H1 (cell line): ENCODE data around the gene TBC1D23. TPM values are rescaled to one million over a fixed set of nuclear protein-coding genes. Genes with fewer than 3 reads are reported as not detected.

Experiments used
- CTCF ChIA-PET: fragments of 300-600 bp; sonication (Branson Sonifier 250); formaldehyde crosslinking; loops from one replicate; lab custom pipeline; 2021; ENCODE audit not compliant: partially characterized antibody; lab: Charles Lee
- POLR2A ChIA-PET: fragments of 300-600 bp; sonication (Branson Sonifier 250); formaldehyde crosslinking; loops from one replicate; lab custom pipeline; 2021; ENCODE audit warnings: inconsistent platforms; ENCODE audit not compliant: partially characterized antibody; lab: Charles Lee
- DNase-seq, 2 experiments: peaks; one replicate each; pipeline versions ENCODE4 v3.0.0 to v3.0.0-alpha.2; 2010 to 2022; ENCODE audit warnings: low spot score in 2 of 2, low read depth in 1 of 2, mixed read lengths in 1 of 2
- FAIRE-seq: peaks from 2 replicates; lab custom pipeline; 2011; peaks lifted over from hg19 to GRCh38; lab: Jason Lieb, UNC
- H2AFZ ChIP-seq: 2 replicates; pipeline ENCODE4 v1.8.1; 2012; ENCODE audit warnings: low read length, inconsistent platforms
- H2AK5ac ChIP-seq: 2 replicates; pipeline ENCODE4 v1.6.1; 2013; ENCODE audit warnings: low read depth, low read length
- H2BK120ac ChIP-seq: replicated peaks from 2 replicates; pipeline ENCODE3; 2013; ENCODE audit warnings: low read depth, low read length, inconsistent platforms
- H2BK12ac ChIP-seq: 2 replicates; pipeline ENCODE4 v1.6.1; 2013; ENCODE audit warnings: low read depth, low read length
- H2BK15ac ChIP-seq: 2 replicates; pipeline ENCODE4 v1.6.1; 2013; ENCODE audit warnings: low read length
- H2BK20ac ChIP-seq: 2 replicates; pipeline ENCODE4 v1.6.1; 2013; ENCODE audit warnings: low read length
- H2BK5ac ChIP-seq: 2 replicates; pipeline ENCODE4 v1.6.1; 2013; ENCODE audit warnings: low read depth, low read length
- H3K14ac ChIP-seq: 2 replicates; pipeline ENCODE4 v1.6.1; 2013; ENCODE audit warnings: inconsistent platforms; ENCODE audit not compliant: insufficient read length
- H3K18ac ChIP-seq: 2 replicates; pipeline ENCODE4 v1.6.1; 2013; ENCODE audit warnings: low read length; ENCODE audit errors: extremely low read depth
- H3K23ac ChIP-seq: 2 replicates; pipeline ENCODE4 v1.6.1; 2013; ENCODE audit warnings: inconsistent platforms; ENCODE audit not compliant: insufficient read length
- H3K23me2 ChIP-seq: 2 replicates; pipeline ENCODE4 v1.6.1; 2013; ENCODE audit warnings: low read depth, low read length
- H3K27ac ChIP-seq: 2 replicates; pipeline ENCODE4 v1.6.1; 2011; ENCODE audit warnings: low read depth, low read length, inconsistent platforms
- H3K27me3 ChIP-seq, 4 experiments: replicated peaks in 1 of 4; 1 replicate in 1 of 4; 2 replicates in 3 of 4; pipeline versions ENCODE4 v1.6.1 to v1.8.1; 2011 to 2013; ENCODE audit warnings: low read length in 3 of 4, mild to moderate bottlenecking in 3 of 4, inconsistent platforms in 2 of 4, mixed read lengths in 2 of 4, moderate library complexity in 1 of 4; ENCODE audit not compliant: control insufficient read depth in 3 of 4, insufficient read depth in 3 of 4; ENCODE audit errors: extremely low read depth in 1 of 4
- H3K36me3 ChIP-seq, 4 experiments: 2 replicates each; pipeline versions ENCODE4 v1.6.1 to v1.8.1; 2011 to 2013; ENCODE audit warnings: mild to moderate bottlenecking in 4 of 4, low read length in 3 of 4, moderate library complexity in 2 of 4, control low read depth in 1 of 4, inconsistent platforms in 1 of 4; ENCODE audit not compliant: insufficient read depth in 4 of 4, control insufficient read depth in 2 of 4
- H3K4ac ChIP-seq: replicated peaks from 2 replicates; pipeline ENCODE3; 2013; ENCODE audit warnings: low read length, low read depth, mixed read lengths, inconsistent platforms; ENCODE audit not compliant: insufficient read length
- H3K4me1 ChIP-seq, 4 experiments: replicated peaks in 1 of 4; 1 replicate in 1 of 4; 2 replicates in 3 of 4; pipeline versions ENCODE4 v1.6.1 to v1.8.1; 2011 to 2013; ENCODE audit warnings: low read length in 3 of 4, inconsistent platforms in 2 of 4, mixed read lengths in 1 of 4; ENCODE audit not compliant: insufficient read depth in 4 of 4, control insufficient read depth in 3 of 4
- H3K4me2 ChIP-seq, 2 experiments: 2 replicates each; pipeline versions ENCODE4 v1.6.1 to v1.8.1; 2011 to 2013; ENCODE audit warnings: low read depth in 2 of 2, low read length in 2 of 2, control low read depth in 1 of 2, inconsistent platforms in 1 of 2, mild to moderate bottlenecking in 1 of 2; ENCODE audit not compliant: insufficient read depth in 1 of 2
- H3K4me3 ChIP-seq, 4 experiments: fragments of 200-600, 300-600 bp in 1 of 4; sonication (generic), shearing (Covaris generic), sonication (Bioruptor Twin) in 1 of 4; 2 replicates each; pipeline versions ENCODE4 v1.5.1 to v1.8.1; 2011 to 2016; ENCODE audit warnings: low read length in 4 of 4, low read depth in 3 of 4, control low read depth in 2 of 4, inconsistent platforms in 2 of 4, mild to moderate bottlenecking in 2 of 4, mixed read lengths in 1 of 4, moderate library complexity in 1 of 4; ENCODE audit not compliant: insufficient read depth in 2 of 4; ENCODE audit errors: extremely low read depth in 1 of 4
- H3K56ac ChIP-seq: replicated peaks from 2 replicates; pipeline ENCODE3; 2013; ENCODE audit warnings: low read depth, mild to moderate bottlenecking, mixed read lengths, low read length, inconsistent platforms; ENCODE audit not compliant: insufficient read length
- H3K79me1 ChIP-seq: 2 replicates; pipeline ENCODE4 v1.6.1; 2013; ENCODE audit warnings: low read depth, low read length, control low read depth
- H3K79me2 ChIP-seq, 2 experiments: 2 replicates each; pipeline versions ENCODE4 v1.6.1 to v1.8.1; 2012 to 2013; ENCODE audit warnings: low read length in 2 of 2, mild to moderate bottlenecking in 2 of 2, inconsistent platforms in 1 of 2; ENCODE audit not compliant: insufficient read depth in 2 of 2, control insufficient read depth in 1 of 2
- H3K9ac ChIP-seq, 4 experiments: replicated peaks in 1 of 4; 1 replicate in 1 of 4; 2 replicates in 3 of 4; pipeline versions ENCODE4 v1.6.1 to v1.8.1; 2011 to 2013; ENCODE audit warnings: low read depth in 3 of 4, low read length in 3 of 4, control low read depth in 2 of 4, mild to moderate bottlenecking in 2 of 4, moderate library complexity in 2 of 4, inconsistent platforms in 1 of 4; ENCODE audit errors: extremely low read depth in 1 of 4
- H3K9me3 ChIP-seq, 2 experiments: 2 replicates each; pipeline versions ENCODE4 v1.6.1 to v1.8.1; 2012 to 2013; ENCODE audit warnings: mild to moderate bottlenecking in 2 of 2, moderate library complexity in 2 of 2, control low read depth in 1 of 2, inconsistent platforms in 1 of 2, low read depth in 1 of 2, low read length in 1 of 2, mixed read lengths in 1 of 2; ENCODE audit not compliant: insufficient read depth in 2 of 2
- H4K20me1 ChIP-seq, 2 experiments: replicated peaks in 1 of 2; 2 replicates each; pipeline versions ENCODE3 to v1.8.1; 2011 to 2013; ENCODE audit warnings: inconsistent platforms in 2 of 2, low read length in 2 of 2, mild to moderate bottlenecking in 1 of 2; ENCODE audit not compliant: insufficient read depth in 2 of 2, control insufficient read depth in 1 of 2
- H4K5ac ChIP-seq: 2 replicates; pipeline ENCODE4 v1.6.1; 2013; ENCODE audit warnings: low read length, low read depth, mixed read lengths, inconsistent platforms; ENCODE audit not compliant: insufficient read length
- H4K8ac ChIP-seq: 2 replicates; pipeline ENCODE4 v1.8.0; 2013; ENCODE audit warnings: mild to moderate bottlenecking, moderate library complexity, low read length, inconsistent platforms; ENCODE audit not compliant: insufficient read depth; ENCODE audit errors: extremely low read depth
- H4K91ac ChIP-seq: replicated peaks from 2 replicates; pipeline ENCODE3; 2013; ENCODE audit warnings: low read length, mixed read lengths, inconsistent platforms; ENCODE audit not compliant: insufficient read length
- CREB1 ChIP-seq: IDR thresholded peaks from 2 replicates; pipeline ENCODE4 v1.6.1; 2012; ENCODE audit warnings: inconsistent platforms
- GABPA ChIP-seq: IDR thresholded peaks from 2 replicates; pipeline ENCODE4 v1.6.1; 2011; ENCODE audit warnings: mild to moderate bottlenecking, low read length, moderate library complexity, borderline replicate concordance; ENCODE audit not compliant: insufficient read depth
- JUN ChIP-seq: IDR thresholded peaks from 2 replicates; pipeline ENCODE4 v1.6.1; 2011; ENCODE audit warnings: low read depth, mild to moderate bottlenecking, improper control_type of control experiment, low read length
- MAX ChIP-seq: IDR thresholded peaks from 2 replicates; pipeline ENCODE4 v1.6.1; 2012; ENCODE audit warnings: inconsistent platforms
- NANOG ChIP-seq: IDR thresholded peaks from 2 replicates; pipeline ENCODE4 v1.6.1; 2011; ENCODE audit warnings: low read length, low read depth, mild to moderate bottlenecking, inconsistent platforms; ENCODE audit not compliant: insufficient read depth, poor library complexity, severe bottlenecking
- PHF8 ChIP-seq: fragments of 200-600 bp; sonication (generic); conservative IDR thresholded peaks from 2 replicates; pipeline ENCODE4 v1.7.1; 2012; ENCODE audit warnings: low read depth, mild to moderate bottlenecking, inconsistent platforms, low read length, moderate library complexity
- SP1 ChIP-seq: IDR thresholded peaks from 2 replicates; pipeline ENCODE4 v1.6.1; 2011; ENCODE audit warnings: low read depth, low read length
- SRF ChIP-seq: IDR thresholded peaks from 2 replicates; pipeline ENCODE4 v1.6.1; 2011; ENCODE audit warnings: mild to moderate bottlenecking, low read depth, low read length, moderate library complexity
- TEAD4 ChIP-seq: IDR thresholded peaks from 2 replicates; pipeline ENCODE4 v1.6.1; 2012; ENCODE audit warnings: low read depth, low read length, inconsistent platforms, mixed read lengths
- WGBS, 2 experiments: shearing (Covaris generic) in 1 of 2; methylation state at CpG; one replicate each; pipeline versions ENCODE4 v1.1.6 to v1.1.7; 2013 to 2015; ENCODE audit warnings: low lambda C conversion rate in 2 of 2, mixed read lengths in 2 of 2, inconsistent platforms in 1 of 2, low coverage in 1 of 2, missing lambda C conversion rate in 1 of 2; ENCODE audit not compliant: insufficient replicate concordance in 2 of 2, insufficient coverage in 1 of 2, insufficient read length in 1 of 2; ENCODE audit errors: extremely low coverage in 1 of 2, missing lambda C conversion rate in 1 of 2; 5-methylcytosine and 5-hydroxymethylcytosine counted together
- polyA plus RNA-seq, 7 experiments: library from polyadenylated mRNA; depleted of rRNA in 3 of 7; stranded (reverse) in 5 of 7; unstranded in 2 of 7; fragments of >200 nt in 5 of 7; fragments of 200-250 nt in 2 of 7; gene quantifications; 1 replicate in 5 of 7; 2 replicates in 1 of 7; 4 replicates in 1 of 7; pipeline versions ENCODE4 v1.2.1 to v1.2.3, GENCODE V29; 2011 to 2013; ENCODE audit warnings: missing spikeins in 2 of 7, mixed read lengths in 2 of 7
- total RNA-seq: library from RNA; stranded (reverse); fragmentation: NEBNext Ultra II Directional; extraction: Animal tissue kit (Norgen Biotek cat#: 25700); gene quantifications from 2 replicates; pipeline ENCODE4 v1.2.1, GENCODE V29; 2021

TBC1D23 gene
- total and polyA plus RNA-seq, 2 of the 8 experiments (the other 6 are each of a cell fraction or from before 2014, with no cell fraction given), result 6.4 to 29.3 TPM

GRCh38 chr3:100274361-100274760 lies 13.6 kb downstream of the TBC1D23 start:
- H3K36me3 ChIP-seq, result no peaks in the 10 kb centered on the region
- H2BK12ac ChIP-seq, result no peak overlapping the region
- no peak overlapping the region for H3K9ac ChIP-seq
- 89% methylated on average over 5 of the region's 5 CpGs; no CpG with 5 or more reads in 1 of the 2 experiments for WGBS, 2 experiments
- H2BK5ac ChIP-seq, result no peak overlapping the region
- H3K79me1 ChIP-seq, result peaks cover 3% of the 10 kb centered on the region; the same call in 1 of the 2 replicates
- H3K18ac ChIP-seq, result no peak overlapping the region
- H2BK15ac ChIP-seq, result no peak overlapping the region
- H3K79me2 ChIP-seq, result peaks cover 3 to 21% of the 10 kb centered on the region in 2 experiments; a peak in 3 of 4 replicates
- no peak for DNase-seq
- no peak overlapping the region for H2BK20ac ChIP-seq
- TF ChIP-seq MAX, result no peak
- TF ChIP-seq JUN, result no peak
- no peak for TF ChIP-seq TEAD4
- no peak for TF ChIP-seq CREB1
- no peak for TF ChIP-seq PHF8
- TF ChIP-seq SP1, result no peak
- TF ChIP-seq SRF, result no peak
- TF ChIP-seq NANOG, result no peak
- no peak for TF ChIP-seq GABPA
- no peak overlapping the region for H4K8ac ChIP-seq
- no peak overlapping the region for H2AK5ac ChIP-seq
- no peak overlapping the region for H3K4ac ChIP-seq
- H3K27ac ChIP-seq, result no peak overlapping the region
- no peak overlapping the region for H3K4me2 ChIP-seq
- ChIA-PET POLR2A (no interaction called here), CTCF (interaction anchor here (0.6 kb wide), 1 partner anchor 423 kb away, joined by 3 read pairs; no protein-coding TSS in a partner anchor)
- no peaks in the 10 kb centered on the region for H3K27me3 ChIP-seq
- no peak for FAIRE-seq
- no peak overlapping the region for H3K56ac ChIP-seq
- H4K5ac ChIP-seq, result no peak overlapping the region
- no peaks in the 10 kb centered on the region for H3K9me3 ChIP-seq
- H3K4me3 ChIP-seq, result no peak overlapping the region
- H3K23me2 ChIP-seq, result no peaks in the 10 kb centered on the region
- H4K91ac ChIP-seq, result no peak overlapping the region
- no peak overlapping the region for H2BK120ac ChIP-seq
- no peak overlapping the region for H2AFZ ChIP-seq
- no peak overlapping the region for H3K14ac ChIP-seq
- H3K4me1 ChIP-seq, result no peaks in the 10 kb centered on the region; a peak in 1 of 7 replicates
- no peak overlapping the region for H3K23ac ChIP-seq
- no peaks in the 10 kb centered on the region for H4K20me1 ChIP-seq
